HL-60 (cell line): ENCODE measurements around the gene RAB3A.

Experiments
- GABPA ChIP-seq: IDR thresholded peaks from 2 replicates; pipeline ENCODE4 v1.6.1; 2012; ENCODE audit warnings: low read depth
- POLR2AphosphoS5 ChIP-seq: IDR thresholded peaks from 2 replicates; pipeline ENCODE4 v1.6.1; 2012; ENCODE audit warnings: low read depth
- SPI1 ChIP-seq: IDR thresholded peaks from 2 replicates; pipeline ENCODE4 v1.6.1; 2012; ENCODE audit warnings: low read depth, mild to moderate bottlenecking, borderline replicate concordance
- TF ChIP-seq, protein P1 (sequence below): IDR thresholded peaks from one replicate; pipeline ENCODE4 v1.5.1; 2011; ENCODE audit warnings: low read length, control low read depth, inconsistent platforms; ENCODE audit not compliant: insufficient read depth
- TF ChIP-seq, protein P2 (sequence below): IDR thresholded peaks from 2 replicates; pipeline ENCODE4 v1.6.1; 2012; ENCODE audit warnings: low read depth; ENCODE audit not compliant: insufficient replicate concordance

DNA sequence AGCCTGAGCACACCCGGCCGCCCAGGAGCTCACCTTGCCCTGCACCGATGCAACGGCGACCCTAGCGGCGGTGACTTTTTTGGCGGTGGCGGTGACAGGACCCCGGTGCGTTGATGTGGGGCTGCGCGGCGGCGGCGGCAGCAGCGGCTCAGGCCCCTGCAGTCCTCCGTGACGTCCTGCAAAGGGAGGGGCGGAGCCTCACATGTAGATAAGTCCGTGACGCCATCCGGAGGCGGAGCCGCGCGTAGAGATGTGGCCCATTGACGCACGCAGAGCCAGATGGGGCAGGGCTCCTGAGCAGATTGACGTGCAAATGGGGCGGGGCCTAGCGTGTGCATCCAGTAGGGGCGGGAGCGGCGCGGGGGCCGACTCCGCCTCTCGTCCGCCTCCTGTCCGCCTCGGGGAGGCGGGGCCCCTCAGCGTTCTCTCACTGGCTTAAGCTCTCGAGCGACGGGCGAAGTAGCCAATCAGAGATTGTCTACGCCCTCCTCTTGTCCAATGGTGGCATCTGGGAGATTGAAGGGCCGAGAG, at the start of gene RAB3A:
- TF ChIP-seq, protein P1, sequence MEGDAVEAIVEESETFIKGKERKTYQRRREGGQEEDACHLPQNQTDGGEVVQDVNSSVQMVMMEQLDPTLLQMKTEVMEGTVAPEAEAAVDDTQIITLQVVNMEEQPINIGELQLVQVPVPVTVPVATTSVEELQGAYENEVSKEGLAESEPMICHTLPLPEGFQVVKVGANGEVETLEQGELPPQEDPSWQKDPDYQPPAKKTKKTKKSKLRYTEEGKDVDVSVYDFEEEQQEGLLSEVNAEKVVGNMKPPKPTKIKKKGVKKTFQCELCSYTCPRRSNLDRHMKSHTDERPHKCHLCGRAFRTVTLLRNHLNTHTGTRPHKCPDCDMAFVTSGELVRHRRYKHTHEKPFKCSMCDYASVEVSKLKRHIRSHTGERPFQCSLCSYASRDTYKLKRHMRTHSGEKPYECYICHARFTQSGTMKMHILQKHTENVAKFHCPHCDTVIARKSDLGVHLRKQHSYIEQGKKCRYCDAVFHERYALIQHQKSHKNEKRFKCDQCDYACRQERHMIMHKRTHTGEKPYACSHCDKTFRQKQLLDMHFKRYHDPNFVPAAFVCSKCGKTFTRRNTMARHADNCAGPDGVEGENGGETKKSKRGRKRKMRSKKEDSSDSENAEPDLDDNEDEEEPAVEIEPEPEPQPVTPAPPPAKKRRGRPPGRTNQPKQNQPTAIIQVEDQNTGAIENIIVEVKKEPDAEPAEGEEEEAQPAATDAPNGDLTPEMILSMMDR: no peak
- no peak for TF ChIP-seq POLR2AphosphoS5
- TF ChIP-seq, protein P2, sequence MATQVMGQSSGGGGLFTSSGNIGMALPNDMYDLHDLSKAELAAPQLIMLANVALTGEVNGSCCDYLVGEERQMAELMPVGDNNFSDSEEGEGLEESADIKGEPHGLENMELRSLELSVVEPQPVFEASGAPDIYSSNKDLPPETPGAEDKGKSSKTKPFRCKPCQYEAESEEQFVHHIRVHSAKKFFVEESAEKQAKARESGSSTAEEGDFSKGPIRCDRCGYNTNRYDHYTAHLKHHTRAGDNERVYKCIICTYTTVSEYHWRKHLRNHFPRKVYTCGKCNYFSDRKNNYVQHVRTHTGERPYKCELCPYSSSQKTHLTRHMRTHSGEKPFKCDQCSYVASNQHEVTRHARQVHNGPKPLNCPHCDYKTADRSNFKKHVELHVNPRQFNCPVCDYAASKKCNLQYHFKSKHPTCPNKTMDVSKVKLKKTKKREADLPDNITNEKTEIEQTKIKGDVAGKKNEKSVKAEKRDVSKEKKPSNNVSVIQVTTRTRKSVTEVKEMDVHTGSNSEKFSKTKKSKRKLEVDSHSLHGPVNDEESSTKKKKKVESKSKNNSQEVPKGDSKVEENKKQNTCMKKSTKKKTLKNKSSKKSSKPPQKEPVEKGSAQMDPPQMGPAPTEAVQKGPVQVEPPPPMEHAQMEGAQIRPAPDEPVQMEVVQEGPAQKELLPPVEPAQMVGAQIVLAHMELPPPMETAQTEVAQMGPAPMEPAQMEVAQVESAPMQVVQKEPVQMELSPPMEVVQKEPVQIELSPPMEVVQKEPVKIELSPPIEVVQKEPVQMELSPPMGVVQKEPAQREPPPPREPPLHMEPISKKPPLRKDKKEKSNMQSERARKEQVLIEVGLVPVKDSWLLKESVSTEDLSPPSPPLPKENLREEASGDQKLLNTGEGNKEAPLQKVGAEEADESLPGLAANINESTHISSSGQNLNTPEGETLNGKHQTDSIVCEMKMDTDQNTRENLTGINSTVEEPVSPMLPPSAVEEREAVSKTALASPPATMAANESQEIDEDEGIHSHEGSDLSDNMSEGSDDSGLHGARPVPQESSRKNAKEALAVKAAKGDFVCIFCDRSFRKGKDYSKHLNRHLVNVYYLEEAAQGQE: no peak
- TF ChIP-seq GABPA: no peak
- no peak for TF ChIP-seq SPI1
